Central memory CD4-positive, alpha-beta T cell (primary cell): ENCODE results near the gene STATH.
"Not testable (repeated sequence)": the region's sequence is repeated elsewhere in the genome, so short reads cannot be mapped to it uniquely, and the experiment has no call there.

Experiments used
- DNase-seq: peaks from one replicate; pipeline ENCODE4 v3.0.0; 2022
- total RNA-seq, 3 experiments: gene quantifications; one replicate each; lab custom pipeline; 2026; lab: John Stamatoyannopoulos, UW

STATH gene, protein sequence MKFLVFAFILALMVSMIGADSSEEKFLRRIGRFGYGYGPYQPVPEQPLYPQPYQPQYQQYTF
- 0 reads per million in 3 experiments for total RNA-seq

DNA sequence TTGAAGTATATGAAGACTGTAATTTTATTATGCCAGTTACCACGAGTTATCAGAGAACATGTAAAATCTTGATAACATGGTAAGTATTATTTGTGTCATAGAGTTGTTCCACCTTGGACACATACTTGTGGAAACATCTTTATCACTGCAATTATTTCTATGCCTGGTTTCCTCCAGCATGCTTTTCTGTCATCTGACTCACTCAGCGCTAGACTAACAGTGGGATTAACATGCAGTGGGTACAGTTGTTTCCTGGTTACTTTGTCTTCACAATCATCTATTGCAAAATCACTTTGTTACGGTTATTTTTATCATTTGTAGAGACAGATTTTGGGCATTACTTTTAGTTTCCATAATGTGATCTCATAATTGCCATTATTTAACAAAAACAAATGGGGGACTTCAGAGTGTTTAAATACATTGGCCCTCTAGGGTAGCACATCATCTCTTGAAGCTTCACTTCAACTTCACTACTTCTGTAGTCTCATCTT, at the start of gene STATH:
STATH (plus strand) TSS at position 441 of the 491 bp plus-strand sequence. CDS start 2,472 bp downstream, outside the sequence.
- no peak for DNase-seq

DNA sequence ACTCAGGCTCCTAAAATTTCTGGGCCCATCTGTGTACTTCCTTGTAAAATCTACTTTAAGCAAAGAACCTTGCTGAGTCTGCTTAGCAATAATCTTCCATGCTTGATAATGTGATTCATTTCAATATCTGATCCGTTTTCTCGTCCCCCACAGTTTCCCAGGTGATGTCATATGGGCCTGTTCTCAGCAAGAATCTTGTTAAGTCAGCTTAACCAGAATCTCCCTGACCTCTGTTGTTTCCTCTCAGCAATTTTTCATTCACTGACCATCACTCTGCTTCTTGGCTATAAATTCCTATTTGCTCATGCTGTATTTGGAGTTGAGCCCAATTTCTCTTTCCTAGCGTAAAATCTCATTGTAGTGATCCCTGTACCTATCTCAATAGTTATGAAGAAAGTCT, 44.2 kb upstream of the STATH start:
- DNase-seq, result no peak

DNA sequence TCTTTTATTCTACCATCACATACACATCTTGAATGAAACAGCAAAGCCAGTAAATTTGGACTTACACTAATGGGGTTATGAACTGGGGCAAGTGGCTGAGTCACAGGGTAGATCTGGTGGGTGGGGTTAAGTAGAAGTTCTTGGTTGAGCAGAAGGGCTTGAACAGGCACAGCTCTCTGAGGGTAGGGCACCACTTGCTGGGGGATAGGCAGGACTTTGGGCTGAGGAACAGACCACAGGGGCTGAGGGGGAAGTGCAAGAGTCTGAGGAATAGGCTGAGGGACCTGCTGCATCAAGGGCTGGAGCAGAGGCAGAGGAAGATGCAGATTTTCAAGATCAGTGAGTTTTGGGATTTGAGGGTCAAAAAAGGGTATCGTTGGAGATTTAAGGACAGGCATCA, 38.6 kb upstream of the STATH start:
- no peak for DNase-seq

DNA sequence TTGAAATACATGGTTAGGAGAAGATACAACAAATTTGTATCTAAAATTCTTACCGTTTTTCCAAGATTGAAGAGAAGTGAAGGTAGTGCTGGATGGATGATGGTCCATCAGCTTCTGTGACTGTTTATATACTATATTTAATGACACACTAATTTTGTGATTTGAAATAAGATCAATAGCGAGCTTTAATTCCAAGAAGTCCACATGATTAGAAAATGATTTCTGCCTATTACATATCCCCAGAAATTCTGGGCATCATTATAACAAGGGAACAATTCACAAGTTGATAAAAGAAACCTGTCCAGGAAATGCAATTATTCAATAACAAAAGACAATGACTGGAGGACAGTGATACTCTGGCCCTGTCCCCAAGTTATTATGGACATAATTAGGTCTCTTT, 30.1 kb upstream of the STATH start, which contains the start of gene CSN2:
CSN2 (minus strand) TSS at position 101 of the 400 bp plus-strand sequence. CDS start 4,733 bp downstream, outside the sequence.
- DNase-seq, result no peak

DNA sequence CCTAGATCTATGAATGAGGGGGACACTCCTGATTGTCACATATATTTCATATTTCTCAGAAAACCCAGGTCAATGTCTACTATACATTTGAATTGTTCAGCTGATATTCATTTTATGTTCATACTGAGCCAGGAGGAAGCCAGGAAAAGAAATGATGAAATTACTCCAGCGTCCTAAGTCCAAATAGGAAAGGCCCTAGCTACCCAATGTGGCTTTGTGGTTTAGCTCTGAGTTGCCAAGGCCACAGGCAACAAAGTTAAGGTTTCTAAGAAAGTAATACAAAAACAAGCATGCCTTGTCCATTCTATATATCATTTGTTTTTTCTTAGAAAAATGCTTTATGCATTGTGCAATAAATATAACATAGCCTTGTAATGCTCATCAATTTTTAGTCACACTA, 25.7 kb upstream of the STATH start:
- no peak for DNase-seq

DNA sequence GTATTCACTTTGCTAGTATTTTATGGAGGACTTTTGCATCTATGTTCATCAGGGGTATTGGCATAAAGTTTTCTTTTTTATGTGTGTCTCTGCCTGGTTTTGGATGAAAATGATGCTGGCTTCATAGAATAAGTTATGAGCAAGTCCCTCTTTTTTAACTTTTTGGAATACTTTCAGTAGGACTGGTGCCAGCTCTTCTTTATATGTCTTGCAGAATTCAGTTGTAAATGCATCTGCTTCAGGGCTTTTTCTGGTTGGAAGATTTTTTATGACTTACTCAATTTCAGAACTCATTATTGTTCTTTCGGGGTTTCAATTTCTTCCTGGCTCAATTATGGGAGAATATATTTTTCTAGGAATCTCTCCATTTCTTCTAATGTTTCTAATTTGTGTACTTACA, 21.1 kb upstream of the STATH start:
- no peak for DNase-seq

DNA sequence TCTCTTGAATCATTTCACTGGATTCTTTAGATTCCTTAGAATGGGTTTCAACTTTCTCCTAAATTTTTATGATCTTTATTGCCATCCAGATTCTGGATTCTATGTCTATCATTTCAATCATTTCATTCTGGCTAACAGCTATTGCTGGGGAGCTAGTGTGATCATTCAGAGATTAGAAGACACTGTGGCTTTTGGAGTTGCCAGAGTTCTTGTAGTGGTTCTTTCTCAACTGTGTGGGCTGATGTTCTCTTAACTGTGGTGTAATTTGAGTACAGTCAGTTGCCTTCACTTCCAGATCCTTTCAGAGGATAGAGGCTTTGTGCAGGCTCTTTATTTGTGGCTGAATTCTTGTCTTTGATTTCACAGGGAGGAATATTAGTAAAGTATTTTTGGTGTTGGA, 18.2 kb upstream of the STATH start:
- no peak for DNase-seq

DNA sequence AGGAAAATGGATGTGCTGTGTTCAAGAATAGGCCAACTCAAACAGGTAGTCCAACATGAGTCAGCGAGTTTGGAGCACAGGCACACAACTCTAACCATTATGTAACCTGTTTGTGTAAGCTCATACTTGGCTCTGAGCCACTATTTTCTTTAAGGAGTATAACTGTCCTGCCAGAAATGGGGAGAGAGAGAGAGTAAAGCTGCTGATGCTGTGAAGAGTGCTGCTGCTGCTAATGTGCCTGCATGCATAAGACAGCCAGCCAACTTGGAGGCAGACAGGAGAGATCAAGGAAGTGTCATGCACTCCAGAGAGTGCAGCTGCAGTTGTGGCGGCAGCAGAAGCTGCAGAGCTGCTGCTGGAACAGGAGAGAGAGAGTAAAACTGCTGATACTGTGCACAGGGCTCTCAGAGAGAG, 11.7 kb upstream of the STATH start:
- DNase-seq, result no peak

DNA sequence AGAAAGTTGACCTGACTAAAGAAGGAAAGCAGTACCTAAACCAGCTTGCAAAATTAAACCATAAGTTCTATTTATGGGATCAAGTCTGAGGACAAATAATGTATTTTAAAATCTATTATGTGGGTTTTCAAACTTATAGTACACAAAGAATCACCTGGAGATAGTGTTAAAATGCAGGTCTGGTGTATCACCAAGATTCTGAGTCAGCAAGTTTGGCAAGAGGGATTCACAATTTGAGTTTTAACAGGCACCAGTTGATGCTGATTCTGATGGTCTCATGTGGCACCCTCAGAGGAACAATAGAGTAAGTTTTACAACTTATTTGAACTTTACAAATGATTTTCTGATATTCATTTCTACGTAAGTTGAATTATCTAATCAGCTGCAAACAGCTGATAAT, 9.1 kb upstream of the STATH start:
- no peak for DNase-seq

DNA sequence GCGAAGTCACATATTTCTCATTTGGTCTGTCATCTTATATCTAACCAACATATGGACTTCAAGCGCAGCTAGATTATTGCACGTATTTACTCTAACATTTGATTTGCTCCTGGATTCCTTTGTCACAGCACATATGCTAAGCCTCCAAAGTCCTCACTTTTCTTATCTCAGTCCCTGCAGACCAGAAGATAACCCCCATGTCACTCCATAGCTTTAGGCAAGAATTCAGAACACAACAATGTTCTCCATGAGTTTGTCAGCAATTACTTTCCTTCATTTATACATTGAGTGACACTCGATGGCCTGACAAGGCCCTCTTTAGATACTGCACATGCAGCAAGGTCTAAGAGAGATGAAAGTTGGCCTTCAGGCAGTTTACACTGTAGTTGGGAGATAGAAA, 4.8 kb upstream of the STATH start:
- DNase-seq, result no peak

DNA sequence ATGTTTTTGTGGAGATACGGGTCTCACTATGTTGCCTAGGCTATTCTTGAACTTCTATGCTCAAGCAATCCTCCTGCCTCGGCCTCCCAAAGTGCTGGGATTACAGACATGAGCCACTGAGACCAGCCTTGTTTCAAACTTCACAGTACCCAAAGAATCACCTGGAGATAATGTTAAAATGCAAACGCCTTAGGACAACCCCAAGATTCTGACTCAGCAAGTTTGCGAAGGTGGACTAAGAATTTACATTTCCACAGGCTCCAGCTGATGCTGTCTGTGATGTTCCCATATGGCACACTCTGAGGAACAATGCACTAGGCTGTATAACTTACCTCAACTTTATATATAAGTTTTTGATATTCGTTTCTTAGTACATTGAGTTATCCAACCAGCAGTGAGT, 984 bp upstream of the STATH start:
- DNase-seq, result no peak

DNA sequence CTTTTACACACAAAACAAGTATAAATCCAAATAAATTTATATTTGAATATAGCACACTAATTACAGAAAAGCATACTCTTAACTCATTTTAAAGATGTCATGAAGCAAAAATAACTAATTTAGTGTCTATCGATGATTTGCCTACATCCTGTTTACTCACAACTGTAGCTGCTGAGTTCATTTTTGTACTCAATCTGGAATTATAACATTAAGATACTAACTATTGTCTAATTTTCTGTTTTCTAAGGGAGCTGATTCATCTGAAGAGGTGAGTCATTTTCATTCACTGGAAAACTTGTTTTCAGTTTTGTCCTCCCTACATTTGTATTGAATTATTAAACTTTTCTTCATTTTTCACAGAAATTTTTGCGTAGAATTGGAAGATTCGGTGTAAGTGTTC, 3.7 kb downstream of the STATH start:
- no peak for DNase-seq

DNA sequence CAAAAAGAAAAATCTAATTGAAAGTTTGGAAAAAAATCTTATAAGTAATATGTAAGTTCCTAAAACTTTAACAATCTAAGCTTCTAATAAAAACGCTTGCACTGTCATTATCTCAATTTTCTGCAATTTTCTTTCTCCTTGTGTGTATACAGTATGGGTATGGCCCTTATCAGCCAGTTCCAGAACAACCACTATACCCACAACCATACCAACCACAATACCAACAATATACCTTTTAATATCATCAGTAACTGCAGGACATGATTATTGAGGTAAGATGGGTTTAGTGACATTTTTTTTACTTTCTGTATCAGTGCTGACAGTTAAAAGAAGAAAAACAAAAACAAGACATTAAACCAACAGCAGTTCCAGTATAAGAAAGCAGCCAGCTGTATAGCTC, 4.9 kb downstream of the STATH start:
- no peak for DNase-seq

DNA sequence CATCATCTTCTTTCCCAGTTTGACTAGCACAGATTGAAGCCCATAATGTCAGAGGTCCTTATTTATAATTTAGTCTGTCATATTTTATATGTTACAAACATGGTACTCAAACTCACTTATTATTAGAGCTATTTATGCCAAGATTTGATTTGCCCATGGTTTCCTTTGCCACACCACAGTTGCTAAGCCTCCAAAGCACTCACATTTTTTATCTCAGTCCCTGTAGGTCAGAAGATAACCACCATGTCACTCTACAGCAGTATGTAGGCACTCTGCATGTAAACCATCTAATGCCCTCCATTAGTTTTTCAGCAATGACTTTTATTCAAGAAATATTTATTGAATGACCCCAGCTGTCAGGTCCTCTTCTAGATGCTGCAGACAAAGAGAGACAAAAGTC, 6.7 kb downstream of the STATH start:
- no peak for DNase-seq

DNA sequence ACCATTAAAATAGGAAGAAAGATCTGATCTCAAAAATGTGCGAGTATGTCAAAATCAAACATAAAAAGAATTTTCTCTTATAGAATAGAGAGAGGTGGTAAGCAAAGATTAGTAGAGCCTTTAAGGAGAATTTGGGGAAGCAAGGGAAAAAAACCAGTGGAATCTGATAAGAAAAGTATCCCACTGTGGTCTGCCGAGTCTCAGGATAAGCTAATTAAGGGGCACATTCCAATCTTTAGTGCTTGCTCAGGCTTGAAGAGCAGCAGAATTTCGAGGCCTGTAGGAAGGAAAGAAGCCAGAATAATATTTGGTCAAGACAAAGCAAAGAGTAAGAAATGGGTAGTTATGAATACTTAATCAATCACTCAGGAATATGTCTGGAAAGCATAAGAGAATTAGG, 13.0 kb downstream of the STATH start:
- DNase-seq, result no peak

DNA sequence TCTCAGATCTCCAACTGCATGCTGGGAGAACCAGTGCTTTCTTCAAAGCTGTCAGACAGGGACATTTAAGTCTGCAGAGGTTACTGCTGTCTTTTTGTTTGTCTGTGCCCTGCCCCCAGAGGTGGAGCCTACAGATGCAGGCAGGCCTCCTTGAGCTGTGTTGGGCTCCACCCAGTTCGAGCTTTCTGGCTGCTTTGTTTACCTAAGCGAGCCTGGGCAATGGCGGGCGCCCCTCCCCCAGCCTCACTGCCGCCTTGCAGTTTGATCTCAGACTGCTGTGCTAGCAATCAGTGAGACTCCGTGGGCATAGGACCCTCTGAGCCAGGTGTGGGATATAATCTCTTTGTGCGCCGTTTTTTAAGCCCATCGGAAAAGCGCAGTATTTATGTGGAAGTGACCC, 23.2 kb downstream of the STATH start:
- DNase-seq, result not testable (repeated sequence)

DNA sequence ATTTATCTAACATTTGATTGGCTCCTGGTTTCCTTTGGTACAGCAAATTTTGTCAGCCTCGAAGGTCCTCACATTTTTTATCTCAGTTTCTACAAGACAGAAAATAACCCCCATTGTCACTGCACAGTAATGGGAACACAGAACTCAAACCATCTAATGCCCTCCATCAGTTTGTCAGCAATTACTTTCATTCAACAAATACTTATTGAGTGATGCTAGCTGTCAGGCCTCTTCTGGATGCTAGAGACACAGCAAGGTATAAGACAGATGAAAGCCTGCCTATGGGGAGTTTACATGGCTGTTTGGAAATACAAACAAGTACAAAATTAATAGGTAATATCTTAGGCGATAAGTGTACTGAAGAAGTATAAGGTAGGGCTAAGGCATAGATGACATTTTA, 27.5 kb downstream of the STATH start:
- DNase-seq, result no peak

DNA sequence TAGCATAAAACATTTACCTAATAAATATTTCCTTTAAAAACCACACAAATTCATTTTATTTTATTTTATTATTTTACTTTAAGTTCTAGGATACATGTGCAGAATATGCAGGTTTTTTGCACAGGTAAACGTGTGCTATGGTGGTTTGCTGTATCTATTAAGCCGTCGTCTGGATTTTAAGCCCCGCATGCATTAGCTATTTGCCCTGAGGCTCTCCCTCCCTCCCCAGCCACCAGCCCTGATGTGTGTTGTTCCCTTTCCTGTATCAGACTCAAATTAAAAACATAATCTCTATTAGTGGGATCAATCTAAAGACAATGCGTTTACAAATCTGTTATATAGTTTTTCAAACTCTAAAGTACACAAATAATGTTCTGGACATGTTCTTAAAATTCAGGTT, 31.2 kb downstream of the STATH start:
- DNase-seq, result no peak

DNA sequence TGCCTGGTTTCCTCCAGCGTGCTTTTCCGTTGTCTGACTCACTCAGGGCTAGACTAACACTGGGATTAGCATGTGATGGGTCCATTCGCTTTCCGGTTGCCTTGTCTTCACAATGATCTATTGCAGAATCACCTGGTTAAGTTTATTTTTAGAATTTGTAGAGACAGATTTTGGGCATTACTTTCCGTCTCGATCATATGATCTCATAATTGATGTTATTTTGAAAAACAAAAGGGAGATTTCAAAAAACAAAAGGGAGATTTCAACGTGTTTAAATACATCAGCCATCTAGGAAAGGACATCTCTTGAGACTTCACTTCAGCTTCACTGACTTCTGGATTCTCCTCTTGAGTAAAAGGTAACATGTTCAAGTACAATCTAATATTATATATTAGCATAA, 32.4 kb downstream of the STATH start, which contains the start of gene HTN3:
HTN3 (plus strand) TSS at position 301 of the 400 bp plus-strand sequence. CDS start 2,282 bp downstream, outside the sequence.
- DNase-seq, result not testable (repeated sequence)

DNA sequence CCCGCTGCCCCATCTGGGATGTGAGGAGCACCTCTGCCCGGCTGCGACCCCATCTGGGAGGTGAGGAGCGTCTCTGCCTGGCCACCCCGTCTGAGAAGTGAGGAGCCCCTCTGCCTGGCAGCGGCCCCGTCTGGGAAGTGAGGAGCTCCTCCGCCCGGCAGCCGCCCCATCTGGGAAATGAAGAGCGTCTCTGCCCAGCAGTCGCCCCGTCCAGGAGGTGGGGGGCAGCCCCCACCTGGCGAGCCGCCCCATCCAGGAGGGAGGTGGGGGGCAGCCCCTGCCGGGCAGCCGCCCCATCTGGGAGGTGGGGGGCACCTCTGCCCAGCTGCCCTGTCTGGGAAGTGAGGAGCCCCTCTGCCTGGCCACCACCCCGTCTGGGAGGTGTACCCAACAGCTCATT, 41.8 kb downstream of the STATH start:
- DNase-seq, result not testable (repeated sequence)

DNA sequence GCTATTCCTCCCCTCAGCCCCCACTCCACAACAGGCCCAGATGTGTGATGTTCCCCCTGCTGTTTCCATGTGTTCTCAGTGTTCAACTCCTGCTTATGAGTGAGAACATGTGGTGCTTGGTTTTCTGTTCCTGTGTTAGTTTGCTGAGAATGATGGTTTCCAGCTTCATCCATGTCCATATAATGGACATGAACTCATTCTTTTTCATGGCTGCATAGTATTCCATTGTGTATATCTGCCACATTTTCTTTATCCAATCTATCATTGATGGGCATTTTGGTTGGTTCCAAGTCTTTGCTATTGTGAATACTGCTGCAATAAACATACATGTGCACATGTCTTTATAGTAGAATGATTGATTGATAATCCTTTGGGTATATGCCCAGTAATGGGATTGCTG, 44.2 kb downstream of the STATH start:
- DNase-seq, result not testable (repeated sequence)

DNA sequence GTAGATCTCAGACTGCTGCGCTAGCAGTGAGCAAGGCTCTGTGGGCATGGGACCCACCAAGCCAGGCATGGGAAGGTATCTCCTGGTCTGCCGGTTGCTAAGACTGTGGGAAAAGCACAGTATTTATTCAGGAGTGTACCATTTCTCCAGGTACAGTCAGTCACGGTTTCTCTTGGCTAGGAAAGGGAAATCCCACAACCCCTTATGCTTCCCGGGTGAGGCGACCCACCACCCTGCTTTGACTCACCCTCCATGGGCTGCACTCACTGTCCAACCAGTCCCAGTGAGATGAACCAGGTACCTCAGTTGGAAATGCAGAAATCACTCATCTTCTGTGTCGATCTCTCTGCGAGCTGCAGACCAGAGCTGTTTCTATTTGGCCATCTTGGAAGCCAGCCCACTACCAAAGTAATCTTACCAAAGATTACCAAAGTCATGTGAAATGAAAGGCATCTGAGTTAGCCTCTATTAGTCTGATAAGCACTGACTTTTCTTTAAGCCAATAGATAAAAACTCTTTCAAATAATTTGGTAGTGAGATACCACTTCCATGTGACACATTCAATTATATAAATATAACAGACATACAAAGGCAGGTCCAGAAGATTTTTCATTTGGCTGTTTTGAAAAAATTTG, 46.0 kb downstream of the STATH start:
- no peak for DNase-seq

DNA sequence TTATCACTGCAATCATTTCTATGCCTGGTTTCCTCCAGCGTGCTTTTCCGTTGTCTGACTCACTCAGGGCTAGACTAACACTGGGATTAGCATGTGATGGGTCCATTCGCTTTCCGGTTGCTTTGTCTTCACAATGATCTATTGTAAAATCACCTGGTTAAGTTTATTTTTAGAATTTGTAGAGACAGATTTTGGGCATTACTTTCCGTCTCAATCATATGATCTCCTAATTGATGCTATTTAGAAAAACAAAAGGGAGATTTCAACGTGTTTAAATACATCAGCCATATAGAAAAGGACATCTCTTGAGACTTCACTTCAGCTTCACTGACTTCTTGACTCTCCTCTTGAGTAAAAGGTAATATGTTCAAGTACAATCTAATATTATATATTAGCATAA, 54.4 kb downstream of the STATH start, which contains the start of gene HTN1:
HTN1 (plus strand) TSS at position 301 of the 400 bp plus-strand sequence. CDS start 2,639 bp downstream, outside the sequence.
- DNase-seq, result not testable (repeated sequence)
